Common myeloid progenitor, CD34-positive (primary cell): Measurements from ENCODE around the gene LRCH4.
"Not testable (repeated sequence)": the region's sequence is repeated elsewhere in the genome, so short reads cannot be mapped to it uniquely, and the experiment has no call there.

Experiments used
- CTCF ChIA-PET: fragments of 350-600 bp; sonication (Branson Sonifier 250); formaldehyde crosslinking; loops from one replicate; lab custom pipeline; 2021; ENCODE audit warnings: antibody characterized with exemption; lab: Charles Lee
- POLR2A ChIA-PET: fragments of 350-600 bp; sonication (Branson Sonifier 250); formaldehyde crosslinking; loops from one replicate; lab custom pipeline; 2021; ENCODE audit warnings: antibody characterized with exemption; lab: Charles Lee
- DNase-seq, 3 donors: peaks; one replicate each; pipeline versions ENCODE4 v3.0.0 to v3.0.0-alpha.2; 2013
- H3K27ac ChIP-seq, 2 experiments: 1 replicate in 1 of 2; 2 replicates in 1 of 2; pipeline ENCODE4 v1.7.0; 2013; ENCODE audit warnings: inconsistent platforms in 2 of 2, low read length in 2 of 2, mild to moderate bottlenecking in 2 of 2, low read depth in 1 of 2, moderate library complexity in 1 of 2; ENCODE audit not compliant: severe bottlenecking in 2 of 2, insufficient read depth in 1 of 2, poor library complexity in 1 of 2
- H3K27me3 ChIP-seq, 5 experiments: replicated peaks in 2 of 5; 1 replicate in 3 of 5; 2 replicates in 2 of 5; pipeline versions ENCODE4 v1.6.1 to v1.7.0; 2013; ENCODE audit warnings: low read length in 4 of 5, mild to moderate bottlenecking in 2 of 5, moderate library complexity in 2 of 5, inconsistent platforms in 1 of 5; ENCODE audit not compliant: insufficient read depth in 5 of 5, control insufficient read depth in 4 of 5
- H3K36me3 ChIP-seq, 4 experiments: 1 replicate in 2 of 4; 2 replicates in 2 of 4; pipeline versions ENCODE4 v1.6.1 to v1.7.0; 2013; ENCODE audit warnings: low read length in 3 of 4, control low read depth in 1 of 4, mild to moderate bottlenecking in 1 of 4; ENCODE audit not compliant: control insufficient read depth in 4 of 4, insufficient read depth in 4 of 4
- H3K4me1 ChIP-seq, 4 experiments: 1 replicate in 3 of 4; 2 replicates in 1 of 4; pipeline versions ENCODE4 v1.6.1 to v1.7.1; 2013; ENCODE audit warnings: low read length in 3 of 4, mild to moderate bottlenecking in 3 of 4, control low read depth in 1 of 4, inconsistent platforms in 1 of 4, moderate library complexity in 1 of 4; ENCODE audit not compliant: control insufficient read depth in 4 of 4, insufficient read depth in 4 of 4; ENCODE audit errors: control extremely low read depth in 1 of 4
- H3K4me3 ChIP-seq, 7 experiments: 1 replicate in 4 of 7; 2 replicates in 3 of 7; pipeline versions ENCODE4 v1.5.1 to v1.7.0; 2013; ENCODE audit warnings: mild to moderate bottlenecking in 7 of 7, low read length in 6 of 7, moderate library complexity in 6 of 7, inconsistent platforms in 2 of 7, low read depth in 2 of 7, control low read depth in 1 of 7; ENCODE audit not compliant: insufficient read depth in 4 of 7, control insufficient read depth in 1 of 7; ENCODE audit errors: extremely low read depth in 1 of 7
- H3K9me3 ChIP-seq, 5 experiments: 1 replicate in 4 of 5; 2 replicates in 1 of 5; pipeline versions ENCODE4 v1.6.1 to v1.7.1; 2013; ENCODE audit warnings: low read length in 4 of 5, mild to moderate bottlenecking in 2 of 5, inconsistent platforms in 1 of 5, low read depth in 1 of 5, moderate library complexity in 1 of 5; ENCODE audit not compliant: control insufficient read depth in 4 of 5, insufficient read depth in 2 of 5; ENCODE audit errors: control extremely low read depth in 1 of 5
- WGBS: methylation state at CpG from one replicate; pipeline ENCODE4 v1.1.5; 2013; ENCODE audit not compliant: insufficient coverage; 5-methylcytosine and 5-hydroxymethylcytosine counted together

Gene LRCH4

GRCh38 chr7:100555701-100556100, 30.2 kb downstream of the LRCH4 start:
- 100% methylated on average over 3 of the region's 5 CpGs for WGBS
- no peak overlapping the region for H3K4me3 ChIP-seq
- no peak for DNase-seq
- peak overlapping the region in 1 of 2 experiments; percentile 68 for H3K27ac ChIP-seq
- H3K4me1 ChIP-seq = peaks cover 0 to 12% (median 10%) of the 10 kb centered on the region in 4 experiments
- POLR2A ChIA-PET = no interaction called here
- no peaks in the 10 kb centered on the region for H3K27me3 ChIP-seq
- H3K36me3 ChIP-seq = peaks cover 6 to 28% (median 15%) of the 10 kb centered on the region in 4 experiments
- no peaks in the 10 kb centered on the region for H3K9me3 ChIP-seq
- CTCF ChIA-PET = interaction anchor here (0.8 to 13.7 kb wide), 18 partner anchors 9 to 296 kb away, joined by 3 to 177 read pairs (median 4); partner anchors contain the start of genes AGFG2, SPACDR and TSC22D4

GRCh38 chr7:100553032-100553431, 32.9 kb downstream of the LRCH4 start:
- H3K27me3 ChIP-seq = no peaks in the 10 kb centered on the region
- ChIA-PET POLR2A (no interaction called here), CTCF (interaction anchor here (1.0 to 14.6 kb wide), 4 partner anchors 11 to 88 kb away, joined by 3 to 220 read pairs (median 4); no protein-coding TSS in a partner anchor)
- no peak overlapping the region for H3K4me3 ChIP-seq
- no peak overlapping the region for H3K27ac ChIP-seq
- DNase-seq = no peak
- peaks cover 5 to 34% (median 28%) of the 10 kb centered on the region in 4 experiments for H3K4me1 ChIP-seq
- H3K9me3 ChIP-seq = no peaks in the 10 kb centered on the region
- WGBS = 98% methylated on average over 3 of the region's 3 CpGs
- H3K36me3 ChIP-seq = peaks cover 6 to 28% (median 15%) of the 10 kb centered on the region in 4 experiments

GRCh38 chr7:100552532-100552931, 33.4 kb downstream of the LRCH4 start:
- Histone ChIP-seq H3K27me3 (no peaks in the 10 kb centered on the region), H3K9me3 (no peaks in the 10 kb centered on the region), H3K4me1 (peaks cover 5 to 39% (median 33%) of the 10 kb centered on the region in 4 experiments), H3K36me3 (peaks cover 6 to 28% (median 15%) of the 10 kb centered on the region in 4 experiments), H3K27ac (no peak overlapping the region), H3K4me3 (no peak overlapping the region)
- CTCF ChIA-PET = interaction anchor here (1.3 to 14.6 kb wide), 4 partner anchors 10 to 87 kb away, joined by 3 to 220 read pairs (median 4); no protein-coding TSS in a partner anchor
- WGBS = 83% methylated on average over 1 of the region's 2 CpGs
- POLR2A ChIA-PET = no interaction called here
- no peak for DNase-seq

- POLR2A ChIA-PET, H3K27ac ChIP-seq: not testable (repeated sequence)
Observed at GRCh38 chr7:100548446-100548845, 37.5 kb downstream of the LRCH4 start.

GRCh38 chr7:100547872-100548271, 38.1 kb downstream of the LRCH4 start:
- H3K27ac ChIP-seq = peak overlapping the region in 1 of 2 experiments; percentile 25
- no peak overlapping the region for H3K4me3 ChIP-seq
- DNase-seq = no peak
- H3K9me3 ChIP-seq = no peaks in the 10 kb centered on the region
- 0% methylated on average over 1 of the region's 2 CpGs for WGBS
- POLR2A ChIA-PET = no interaction called here
- H3K27me3 ChIP-seq = no peaks in the 10 kb centered on the region
- CTCF ChIA-PET = interaction anchor here (0.7 to 14.6 kb wide), 4 partner anchors 12 to 41 kb away, joined by 3 to 220 read pairs (median 6); no protein-coding TSS in a partner anchor
- peaks cover 0 to 7% (median 3%) of the 10 kb centered on the region in 4 experiments for H3K36me3 ChIP-seq
- peaks cover 5 to 59% (median 39%) of the 10 kb centered on the region in 4 experiments for H3K4me1 ChIP-seq

More at GRCh38 chr7:100548446-100548845, 37.5 kb downstream of the LRCH4 start:
- 90% methylated on average over 4 of the region's 5 CpGs for WGBS
- peaks cover 0 to 12% (median 5%) of the 10 kb centered on the region in 4 experiments for H3K36me3 ChIP-seq
- H3K4me3 ChIP-seq, DNase-seq, H3K27me3 ChIP-seq, H3K9me3 ChIP-seq: not testable (repeated sequence)
- CTCF ChIA-PET = interaction anchor here (0.5 to 14.6 kb wide), 7 partner anchors 12 to 157 kb away, joined by 3 to 220 read pairs (median 6); partner anchors contain the start of gene POP7
- H3K4me1 ChIP-seq = peaks cover 5 to 59% (median 39%) of the 10 kb centered on the region in 4 experiments

- H3K36me3 ChIP-seq = peaks cover 0 to 2% (median under 1%) of the 10 kb centered on the region in 4 experiments
- DNase-seq = no peak
- H3K9me3 ChIP-seq = no peaks in the 10 kb centered on the region
- ChIA-PET CTCF (interaction anchor here (0.9 to 14.6 kb wide), 2 partner anchors 8 to 16 kb away, joined by 3 to 220 read pairs; no protein-coding TSS in a partner anchor), POLR2A (no interaction called here)
- H3K27ac ChIP-seq = peak overlapping the region in 1 of 2 experiments; percentile 47
- no peak overlapping the region for H3K4me3 ChIP-seq
- WGBS = 86% methylated on average over 2 of the region's 9 CpGs
- no peaks in the 10 kb centered on the region for H3K27me3 ChIP-seq
- peaks cover 5 to 59% (median 39%) of the 10 kb centered on the region in 4 experiments for H3K4me1 ChIP-seq
Observed at GRCh38 chr7:100546926-100547800, 38.8 kb downstream of the LRCH4 start.
